Measurements from ENCODE around the gene ALG12. TPM values are rescaled to one million over a fixed set of nuclear protein-coding genes. Genes with fewer than 3 reads are reported as not detected.

Gene ALG12
- total and polyA plus RNA-seq, 2 of the 13 experiments (the other 11 are each of a cell fraction or from before 2014, with no cell fraction given), result 7.8 to 15.8 TPM

- TF ChIP-seq SOX5 (CRISPR knock-in tag; IDR thresholded peaks at IDR 0.05; ENCODE audit: borderline replicate concordance), result peak; percentile 22; the same call in 1 of the 2 replicates
- TF ChIP-seq GATAD2A (CRISPR knock-in tag; IDR thresholded peaks at IDR 0.05), result peak; percentile 51
- no peak for TF ChIP-seq CBX1 (IDR thresholded peaks at IDR 0.05; ENCODE audit: low read depth)
- TF ChIP-seq MAF1 (CRISPR knock-in tag; IDR thresholded peaks at IDR 0.05; ENCODE audit: borderline replicate concordance), result no peak
- no peak for TF ChIP-seq JUND (CRISPR knock-in tag; IDR thresholded peaks at IDR 0.05)
- no peak for TF ChIP-seq ZSCAN30 (CRISPR knock-in tag; IDR thresholded peaks at IDR 0.05)
- TF ChIP-seq MED1 (CRISPR knock-in tag; IDR thresholded peaks at IDR 0.05), result peak; percentile 43; the same call in 1 of the 2 replicates
- TF ChIP-seq FOSL2 (CRISPR knock-in tag; IDR thresholded peaks at IDR 0.05), result peak; percentile 58; the same call in 1 of the 2 replicates
- peak; percentile 35; the same call in 1 of the 2 replicates for TF ChIP-seq RARA (CRISPR knock-in tag; IDR thresholded peaks at IDR 0.05)
- no peak for TF ChIP-seq CC2D1A (CRISPR knock-in tag; IDR thresholded peaks at IDR 0.05)
- TF ChIP-seq NCOA2 (CRISPR knock-in tag; IDR thresholded peaks at IDR 0.05), result 0 out of 2 replicates have a peak, but pooled peaks have one; percentile 37
- TF ChIP-seq SP1 (IDR thresholded peaks at IDR 0.05), result no peak
- TF ChIP-seq SP1 (CRISPR knock-in tag; IDR thresholded peaks at IDR 0.05), result 0 out of 2 replicates have a peak, but pooled peaks have one; percentile 22
- peak; percentile 92 for TF ChIP-seq RXRB (CRISPR knock-in tag; IDR thresholded peaks at IDR 0.05; ENCODE audit: borderline replicate concordance)
- TF ChIP-seq, protein P1, sequence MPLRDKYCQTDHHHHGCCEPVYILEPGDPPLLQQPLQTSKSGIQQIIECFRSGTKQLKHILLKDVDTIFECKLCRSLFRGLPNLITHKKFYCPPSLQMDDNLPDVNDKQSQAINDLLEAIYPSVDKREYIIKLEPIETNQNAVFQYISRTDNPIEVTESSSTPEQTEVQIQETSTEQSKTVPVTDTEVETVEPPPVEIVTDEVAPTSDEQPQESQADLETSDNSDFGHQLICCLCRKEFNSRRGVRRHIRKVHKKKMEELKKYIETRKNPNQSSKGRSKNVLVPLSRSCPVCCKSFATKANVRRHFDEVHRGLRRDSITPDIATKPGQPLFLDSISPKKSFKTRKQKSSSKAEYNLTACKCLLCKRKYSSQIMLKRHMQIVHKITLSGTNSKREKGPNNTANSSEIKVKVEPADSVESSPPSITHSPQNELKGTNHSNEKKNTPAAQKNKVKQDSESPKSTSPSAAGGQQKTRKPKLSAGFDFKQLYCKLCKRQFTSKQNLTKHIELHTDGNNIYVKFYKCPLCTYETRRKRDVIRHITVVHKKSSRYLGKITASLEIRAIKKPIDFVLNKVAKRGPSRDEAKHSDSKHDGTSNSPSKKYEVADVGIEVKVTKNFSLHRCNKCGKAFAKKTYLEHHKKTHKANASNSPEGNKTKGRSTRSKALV (CRISPR knock-in tag; IDR thresholded peaks at IDR 0.05), result 0 out of 2 replicates have a peak, but pooled peaks have one; percentile 31
- no peak; the same call in 1 of the 2 replicates for TF ChIP-seq TBX2 (CRISPR knock-in tag; IDR thresholded peaks at IDR 0.05; ENCODE audit: borderline replicate concordance)
- no peak for TF ChIP-seq MAFF (IDR thresholded peaks at IDR 0.05; ENCODE audit: low read depth, low read length)
- TF ChIP-seq, protein P2, sequence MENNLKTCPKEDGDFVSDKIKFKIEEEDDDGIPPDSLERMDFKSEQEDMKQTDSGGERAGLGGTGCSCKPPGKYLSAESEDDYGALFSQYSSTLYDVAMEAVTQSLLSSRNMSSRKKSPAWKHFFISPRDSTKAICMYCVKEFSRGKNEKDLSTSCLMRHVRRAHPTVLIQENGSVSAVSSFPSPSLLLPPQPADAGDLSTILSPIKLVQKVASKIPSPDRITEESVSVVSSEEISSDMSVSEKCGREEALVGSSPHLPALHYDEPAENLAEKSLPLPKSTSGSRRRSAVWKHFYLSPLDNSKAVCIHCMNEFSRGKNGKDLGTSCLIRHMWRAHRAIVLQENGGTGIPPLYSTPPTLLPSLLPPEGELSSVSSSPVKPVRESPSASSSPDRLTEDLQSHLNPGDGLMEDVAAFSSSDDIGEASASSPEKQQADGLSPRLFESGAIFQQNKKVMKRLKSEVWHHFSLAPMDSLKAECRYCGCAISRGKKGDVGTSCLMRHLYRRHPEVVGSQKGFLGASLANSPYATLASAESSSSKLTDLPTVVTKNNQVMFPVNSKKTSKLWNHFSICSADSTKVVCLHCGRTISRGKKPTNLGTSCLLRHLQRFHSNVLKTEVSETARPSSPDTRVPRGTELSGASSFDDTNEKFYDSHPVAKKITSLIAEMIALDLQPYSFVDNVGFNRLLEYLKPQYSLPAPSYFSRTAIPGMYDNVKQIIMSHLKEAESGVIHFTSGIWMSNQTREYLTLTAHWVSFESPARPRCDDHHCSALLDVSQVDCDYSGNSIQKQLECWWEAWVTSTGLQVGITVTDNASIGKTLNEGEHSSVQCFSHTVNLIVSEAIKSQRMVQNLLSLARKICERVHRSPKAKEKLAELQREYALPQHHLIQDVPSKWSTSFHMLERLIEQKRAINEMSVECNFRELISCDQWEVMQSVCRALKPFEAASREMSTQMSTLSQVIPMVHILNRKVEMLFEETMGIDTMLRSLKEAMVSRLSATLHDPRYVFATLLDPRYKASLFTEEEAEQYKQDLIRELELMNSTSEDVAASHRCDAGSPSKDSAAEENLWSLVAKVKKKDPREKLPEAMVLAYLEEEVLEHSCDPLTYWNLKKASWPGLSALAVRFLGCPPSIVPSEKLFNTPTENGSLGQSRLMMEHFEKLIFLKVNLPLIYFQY (CRISPR knock-in tag; IDR thresholded peaks at IDR 0.05; ENCODE audit: borderline replicate concordance), result no peak
- TF ChIP-seq ZC3H4 (CRISPR knock-in tag; IDR thresholded peaks at IDR 0.05; ENCODE audit: borderline replicate concordance), result no peak
- TF ChIP-seq, protein P3, sequence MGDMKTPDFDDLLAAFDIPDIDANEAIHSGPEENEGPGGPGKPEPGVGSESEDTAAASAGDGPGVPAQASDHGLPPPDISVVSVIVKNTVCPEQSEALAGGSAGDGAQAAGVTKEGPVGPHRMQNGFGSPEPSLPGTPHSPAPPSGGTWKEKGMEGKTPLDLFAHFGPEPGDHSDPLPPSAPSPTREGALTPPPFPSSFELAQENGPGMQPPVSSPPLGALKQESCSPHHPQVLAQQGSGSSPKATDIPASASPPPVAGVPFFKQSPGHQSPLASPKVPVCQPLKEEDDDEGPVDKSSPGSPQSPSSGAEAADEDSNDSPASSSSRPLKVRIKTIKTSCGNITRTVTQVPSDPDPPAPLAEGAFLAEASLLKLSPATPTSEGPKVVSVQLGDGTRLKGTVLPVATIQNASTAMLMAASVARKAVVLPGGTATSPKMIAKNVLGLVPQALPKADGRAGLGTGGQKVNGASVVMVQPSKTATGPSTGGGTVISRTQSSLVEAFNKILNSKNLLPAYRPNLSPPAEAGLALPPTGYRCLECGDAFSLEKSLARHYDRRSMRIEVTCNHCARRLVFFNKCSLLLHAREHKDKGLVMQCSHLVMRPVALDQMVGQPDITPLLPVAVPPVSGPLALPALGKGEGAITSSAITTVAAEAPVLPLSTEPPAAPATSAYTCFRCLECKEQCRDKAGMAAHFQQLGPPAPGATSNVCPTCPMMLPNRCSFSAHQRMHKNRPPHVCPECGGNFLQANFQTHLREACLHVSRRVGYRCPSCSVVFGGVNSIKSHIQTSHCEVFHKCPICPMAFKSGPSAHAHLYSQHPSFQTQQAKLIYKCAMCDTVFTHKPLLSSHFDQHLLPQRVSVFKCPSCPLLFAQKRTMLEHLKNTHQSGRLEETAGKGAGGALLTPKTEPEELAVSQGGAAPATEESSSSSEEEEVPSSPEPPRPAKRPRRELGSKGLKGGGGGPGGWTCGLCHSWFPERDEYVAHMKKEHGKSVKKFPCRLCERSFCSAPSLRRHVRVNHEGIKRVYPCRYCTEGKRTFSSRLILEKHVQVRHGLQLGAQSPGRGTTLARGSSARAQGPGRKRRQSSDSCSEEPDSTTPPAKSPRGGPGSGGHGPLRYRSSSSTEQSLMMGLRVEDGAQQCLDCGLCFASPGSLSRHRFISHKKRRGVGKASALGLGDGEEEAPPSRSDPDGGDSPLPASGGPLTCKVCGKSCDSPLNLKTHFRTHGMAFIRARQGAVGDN (CRISPR knock-in tag; IDR thresholded peaks at IDR 0.05), result 0 out of 2 replicates have a peak, but pooled peaks have one; percentile 6
- no peak for TF ChIP-seq NFE2L2 (IDR thresholded peaks at IDR 0.05; ENCODE audit: low read length)
- peak; percentile 34; the same call in 1 of the 2 replicates for TF ChIP-seq SAP130 (CRISPR knock-in tag; IDR thresholded peaks at IDR 0.05; ENCODE audit: low read depth)
These were observed 16.1 kb upstream of the ALG12 start (continued) for GRCh38 chr22:49934160-49934890.
